ENCODE data around the gene COL15A1. TPM values are rescaled to one million over a fixed set of nuclear protein-coding genes. Genes with fewer than 3 reads are reported as not detected.
"Not testable (repeated sequence)": the region's sequence is repeated elsewhere in the genome, so short reads cannot be mapped to it uniquely, and the experiment has no call there.

COL15A1 gene
- total RNA-seq, 2 experiments from 2014 or later, result 0.20 to 0.42 TPM

DNA sequence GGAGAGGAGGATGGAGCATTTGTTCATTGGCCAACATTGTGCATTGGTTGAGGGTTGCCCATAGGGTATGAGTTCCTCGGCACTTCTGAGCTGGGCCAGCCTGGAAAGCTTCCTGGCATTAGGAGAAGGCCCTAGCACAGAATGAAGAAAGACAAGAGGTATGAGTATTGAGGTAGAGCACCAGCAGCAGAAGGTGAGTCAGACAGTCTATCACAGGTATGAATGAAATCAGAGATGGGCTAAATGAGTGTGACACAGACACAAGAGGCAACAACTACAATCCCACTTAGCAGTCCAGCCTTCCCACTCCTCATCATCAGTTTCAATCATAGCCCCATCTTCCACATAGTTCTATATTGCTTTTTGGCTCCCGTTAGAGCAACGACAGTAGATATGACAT is 135.8 kb downstream of the COL15A1 start:
- peaks cover 37% of the 10 kb centered on the region for H3K4me1 Mint-ChIP-seq
- peaks cover 2% of the 10 kb centered on the region for H3K27me3 Mint-ChIP-seq

DNA sequence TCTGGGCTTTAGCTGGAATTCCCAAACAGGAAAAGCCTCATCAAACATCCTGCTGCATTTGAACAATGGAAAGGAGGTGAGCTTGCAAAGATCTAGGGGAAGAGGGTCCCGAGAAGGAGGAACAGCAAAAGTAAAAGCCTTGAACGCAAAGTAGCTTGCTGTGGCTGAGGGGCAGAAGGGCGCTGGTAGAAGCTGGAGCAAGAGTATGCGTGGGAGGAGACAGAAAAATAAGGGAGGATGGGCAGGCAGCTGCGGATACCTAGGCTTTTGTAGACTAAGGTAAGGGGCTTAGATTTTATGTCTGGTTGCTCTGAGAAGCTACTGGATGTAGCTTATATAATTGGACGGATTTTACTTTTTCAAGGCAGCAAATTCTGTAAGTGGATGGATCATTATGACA is 139.3 kb downstream of the COL15A1 start:
- Mint-ChIP-seq H3K9me3 (peaks cover 4% of the 10 kb centered on the region), H3K36me3 (peaks cover 8% of the 10 kb centered on the region), H3K4me3 (no peak overlapping the region), H3K4me1 (peaks cover 29% of the 10 kb centered on the region), H3K27ac (peak overlapping the region; percentile 11), H3K27me3 (peaks cover 2% of the 10 kb centered on the region)
- no peak for DNase-seq
- ATAC-seq (ENCODE audit: low read depth), result no peak
- POLR2A ChIA-PET, result interaction anchor here (0.9 to 1.1 kb wide), 3 partner anchors 10 to 25 kb away, joined by 3 to 5 read pairs (median 3); partner anchors contain the start of gene TGFBR1

More for the DNA sequence above, 135.8 kb downstream of the COL15A1 start:
- ATAC-seq (ENCODE audit: low read depth) (no peak), DNase-seq (no peak)
- POLR2A ChIA-PET, result interaction anchor here (2.1 to 5.2 kb wide), 2 partner anchors 13 to 25 kb away, joined by 10 to 21 read pairs; partner anchors contain the start of gene TGFBR1
- peaks cover 4% of the 10 kb centered on the region for H3K9me3 Mint-ChIP-seq
- peak overlapping the region; percentile 27 for H3K27ac Mint-ChIP-seq
- H3K4me3 Mint-ChIP-seq, result no peak overlapping the region
- H3K36me3 Mint-ChIP-seq, result peaks cover 8% of the 10 kb centered on the region

DNA sequence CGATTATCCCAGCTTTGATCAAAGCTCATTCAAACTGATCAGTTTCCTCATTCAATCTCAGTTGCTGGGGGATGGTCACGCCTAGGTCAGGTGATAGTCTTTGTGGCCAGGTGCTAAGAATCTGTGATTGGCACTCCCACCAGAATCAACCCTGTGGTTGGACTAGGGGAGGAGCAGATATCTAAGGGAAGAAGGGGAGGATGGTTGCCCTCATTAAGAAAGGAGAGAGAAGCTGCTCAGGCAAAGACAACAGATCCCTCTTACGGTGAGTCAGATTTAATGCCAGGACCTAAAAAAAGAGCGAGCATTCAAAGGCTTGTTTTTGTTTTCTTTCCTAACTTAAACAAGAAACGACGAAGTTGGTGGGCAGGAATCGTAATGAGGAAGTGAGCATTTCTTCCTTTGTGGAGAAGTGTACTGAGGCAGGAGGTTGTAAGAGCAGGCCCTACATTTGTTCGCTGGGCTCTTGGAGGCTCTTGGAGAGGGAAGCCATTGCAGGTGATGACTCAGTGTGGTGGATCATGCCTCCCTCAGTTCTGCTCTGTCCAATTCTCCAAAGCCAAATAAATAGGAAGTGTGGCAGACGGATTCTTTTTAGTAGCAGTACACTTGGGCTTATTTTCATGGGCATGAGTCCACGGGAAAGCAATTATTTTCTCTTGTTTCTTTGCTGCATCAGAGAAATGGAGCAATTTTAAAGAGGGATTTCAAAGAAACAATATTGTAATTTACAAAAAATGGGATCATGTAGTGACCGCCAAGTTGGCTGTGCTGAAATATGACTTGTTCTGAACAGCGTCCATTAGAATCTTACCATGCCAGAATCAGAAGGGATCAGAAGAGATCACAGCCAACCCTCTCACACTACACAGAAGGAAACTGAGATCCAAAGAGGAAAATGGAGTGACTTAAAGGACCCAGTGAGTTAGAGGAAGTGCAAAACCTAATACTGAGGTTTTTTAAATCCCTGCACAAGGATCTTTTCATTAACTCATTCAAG is 142.5 kb downstream of the COL15A1 start:
- Mint-ChIP-seq H3K9me3 (peaks cover 9% of the 10 kb centered on the region), H3K4me3 (peak overlapping the region; percentile 12), H3K4me1 (peaks cover 34% of the 10 kb centered on the region), H3K27me3 (peaks cover 2% of the 10 kb centered on the region), H3K27ac (peak overlapping the region; percentile 26), H3K36me3 (peaks cover 24% of the 10 kb centered on the region)
- DNase-seq (no peak), ATAC-seq (ENCODE audit: low read depth) (no peak)
- POLR2A ChIA-PET, result interaction anchor here (1.0 to 2.0 kb wide), 3 partner anchors 9 to 27 kb away, joined by 3 to 6 read pairs (median 5); partner anchors contain the start of gene TGFBR1

DNA sequence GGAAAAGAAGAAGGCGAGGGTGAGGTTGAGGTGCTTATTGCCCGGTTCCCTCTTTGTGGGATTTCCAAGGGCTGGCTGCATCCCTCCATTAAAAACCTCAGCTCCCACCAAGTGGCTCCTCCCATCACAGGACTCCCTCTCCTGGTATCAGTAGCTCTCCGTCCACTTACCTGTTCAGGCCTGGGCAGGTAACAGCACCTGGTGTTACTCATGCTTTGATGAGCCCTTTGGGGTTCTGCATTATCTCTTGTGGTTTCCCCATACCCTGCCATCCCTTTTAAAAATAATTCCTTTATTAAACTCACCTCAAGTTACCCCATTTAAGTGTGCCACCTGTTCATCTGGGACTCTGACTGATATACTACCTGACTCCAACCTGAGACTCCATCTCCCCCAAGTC is 143.8 kb downstream of the COL15A1 start:
- Mint-ChIP-seq H3K4me3 (no peak overlapping the region), H3K4me1 (peaks cover 43% of the 10 kb centered on the region), H3K27me3 (no peaks in the 10 kb centered on the region), H3K27ac (no peak overlapping the region), H3K9me3 (peaks cover 9% of the 10 kb centered on the region), H3K36me3 (peaks cover 27% of the 10 kb centered on the region)
- DNase-seq (no peak), ATAC-seq (ENCODE audit: low read depth) (no peak)
- POLR2A ChIA-PET, result interaction anchor here (1.1 kb wide), 1 partner anchor 11 kb away, joined by 3 read pairs; no protein-coding TSS in a partner anchor

DNA sequence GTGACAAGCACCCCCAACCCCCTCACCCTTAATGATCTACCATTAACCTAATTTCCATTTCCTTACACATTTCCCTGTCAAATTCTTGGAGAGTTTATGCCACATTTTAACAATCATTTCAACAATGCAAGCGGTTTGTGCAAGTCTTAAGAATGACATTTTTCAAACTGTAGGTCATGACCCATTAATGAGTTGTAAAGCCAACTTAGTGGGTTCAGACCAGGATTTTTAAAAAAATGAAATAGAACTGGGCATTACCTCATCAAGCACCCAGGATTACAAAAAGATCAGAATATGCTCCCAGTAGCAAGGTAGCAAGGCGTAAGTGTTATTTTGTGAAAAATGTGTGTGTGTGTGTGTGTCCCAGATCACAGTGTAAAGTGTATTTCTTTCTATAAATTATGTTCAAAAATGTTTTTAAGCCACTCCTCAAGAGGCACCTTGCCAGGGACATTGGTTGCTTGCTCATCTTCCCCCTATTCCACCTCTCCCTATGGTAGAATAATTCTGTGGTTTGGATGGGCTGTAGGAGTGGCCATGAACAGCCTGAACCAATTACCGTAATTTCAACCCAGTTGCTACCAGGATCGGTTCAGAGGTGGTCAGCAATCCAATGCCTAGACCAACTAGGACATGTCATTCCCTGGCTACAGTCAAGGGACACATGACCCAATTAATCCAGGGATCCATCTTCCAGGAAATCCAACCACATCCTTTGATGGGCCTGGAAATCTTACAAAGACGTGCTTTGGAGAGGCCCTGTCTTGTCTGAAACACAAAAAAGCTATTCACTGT is 146.8 kb downstream of the COL15A1 start:
- POLR2A ChIA-PET, result interaction anchor here (0.6 to 5.3 kb wide), 3 partner anchors 14 to 17 kb away, joined by 3 to 85 read pairs (median 33); partner anchors contain the start of gene TGFBR1
- no peak overlapping the region for H3K4me3 Mint-ChIP-seq
- ATAC-seq (ENCODE audit: low read depth) (no peak), DNase-seq (no peak)
- no peaks in the 10 kb centered on the region for H3K27me3 Mint-ChIP-seq
- H3K36me3 Mint-ChIP-seq, result peaks cover 26% of the 10 kb centered on the region
- H3K27ac Mint-ChIP-seq, result peak overlapping the region; percentile 85
- H3K4me1 Mint-ChIP-seq, result peaks cover 59% of the 10 kb centered on the region
- H3K9me3 Mint-ChIP-seq, result peaks cover 9% of the 10 kb centered on the region

DNA sequence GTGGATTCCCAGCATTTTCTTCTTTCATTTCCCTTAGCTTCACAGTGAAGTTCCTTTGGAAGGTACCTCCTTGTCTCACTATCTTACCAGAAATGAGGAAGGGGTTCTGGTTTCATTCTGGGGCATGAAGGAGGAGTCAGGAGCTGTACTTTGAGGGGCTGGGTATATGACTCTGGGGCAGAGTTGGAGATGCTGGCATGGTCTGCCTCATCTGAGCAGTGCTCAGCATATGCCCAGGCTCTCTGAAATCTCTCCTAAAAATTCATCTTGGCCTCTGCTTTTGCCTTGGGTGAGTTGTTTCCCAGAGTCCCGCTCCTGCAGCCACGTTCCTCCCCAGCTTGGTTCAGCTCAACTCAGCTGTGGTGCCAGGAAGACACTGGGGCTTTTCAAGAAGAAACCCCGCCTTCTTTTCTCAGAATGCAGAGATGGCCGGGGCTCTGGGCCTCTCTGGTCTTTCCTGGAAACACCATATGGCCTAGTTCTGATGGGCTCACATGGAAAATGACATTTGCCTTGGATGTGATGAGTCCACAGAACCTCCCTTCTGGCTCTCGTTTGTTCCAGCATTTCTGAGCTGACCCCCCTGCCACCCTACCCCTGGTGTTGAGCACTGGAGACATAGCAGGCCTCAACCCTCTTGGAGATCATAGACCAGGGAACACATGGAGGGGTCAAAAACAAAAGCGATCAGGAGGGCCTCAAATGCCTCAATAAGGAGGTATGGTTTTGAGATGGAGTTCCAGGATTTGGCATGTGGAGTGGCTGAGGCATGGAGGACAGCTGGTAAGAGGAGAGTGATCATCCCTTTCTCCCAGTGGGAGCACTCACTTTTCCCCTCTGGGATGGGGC is 149.2 kb downstream of the COL15A1 start:
- peak overlapping the region; percentile 74 for H3K4me3 Mint-ChIP-seq
- H3K9me3 Mint-ChIP-seq, result peaks cover 9% of the 10 kb centered on the region
- H3K4me1 Mint-ChIP-seq, result peaks cover 63% of the 10 kb centered on the region
- H3K27ac Mint-ChIP-seq, result peak overlapping the region; percentile 93
- DNase-seq (peak; percentile 65), ATAC-seq (ENCODE audit: low read depth) (peak; percentile 83)
- POLR2A ChIA-PET, result interaction anchor here (0.6 to 5.3 kb wide), 14 partner anchors 10 to 91 kb away, joined by 3 to 85 read pairs (median 6); partner anchors contain the start of gene TGFBR1
- H3K27me3 Mint-ChIP-seq, result no peaks in the 10 kb centered on the region
- peaks cover 27% of the 10 kb centered on the region for H3K36me3 Mint-ChIP-seq

DNA sequence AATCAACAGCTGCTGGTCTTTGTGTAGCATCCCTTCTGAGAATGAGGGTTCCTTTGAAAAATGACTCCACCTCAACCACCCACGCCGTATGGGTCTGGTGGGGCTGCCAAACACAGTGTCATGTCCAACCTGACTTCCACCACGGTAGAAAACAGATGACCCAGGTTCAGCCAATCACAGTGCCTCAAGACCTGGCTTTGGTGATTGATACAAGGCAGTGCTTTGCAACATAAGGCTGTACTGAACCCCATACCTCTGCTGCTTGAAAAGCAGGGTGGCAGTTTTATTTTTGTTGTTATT is 149.7 kb downstream of the COL15A1 start:
- ATAC-seq (ENCODE audit: low read depth), result peak; percentile 85
- POLR2A ChIA-PET, result interaction anchor here (0.6 to 5.3 kb wide), 13 partner anchors 8 to 92 kb away, joined by 3 to 85 read pairs (median 5); partner anchors contain the start of gene TGFBR1
- Mint-ChIP-seq H3K4me3 (peak overlapping the region; percentile 74), H3K9me3 (peaks cover 8% of the 10 kb centered on the region), H3K36me3 (peaks cover 27% of the 10 kb centered on the region), H3K4me1 (peaks cover 61% of the 10 kb centered on the region), H3K27me3 (no peaks in the 10 kb centered on the region), H3K27ac (peak overlapping the region; percentile 93)
- peak; percentile 65 for DNase-seq

DNA sequence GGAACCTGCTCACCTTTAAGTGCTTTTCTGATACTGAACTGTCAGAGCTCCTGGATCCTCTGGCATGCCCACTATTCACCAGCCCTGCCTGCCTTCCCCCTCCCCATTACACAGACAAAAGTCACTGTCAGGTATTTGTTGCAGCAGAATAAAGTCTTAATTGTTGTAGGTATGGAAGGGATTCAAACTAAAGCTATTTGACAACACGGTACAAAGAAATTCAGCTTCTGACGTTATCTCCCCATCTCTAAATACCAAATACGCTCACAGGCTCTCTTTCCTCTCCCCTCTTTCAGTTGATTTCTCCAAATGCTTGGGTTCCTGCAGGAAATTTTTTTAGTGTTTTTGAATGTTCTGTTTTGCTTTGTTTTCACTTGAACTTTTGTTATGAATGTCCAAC is 151.9 kb downstream of the COL15A1 start:
- Mint-ChIP-seq H3K27ac (peak overlapping the region; percentile 7), H3K9me3 (peaks cover 8% of the 10 kb centered on the region), H3K4me3 (no peak overlapping the region), H3K36me3 (peaks cover 31% of the 10 kb centered on the region), H3K27me3 (no peaks in the 10 kb centered on the region), H3K4me1 (peaks cover 65% of the 10 kb centered on the region)
- POLR2A ChIA-PET, result interaction anchor here (0.7 to 5.3 kb wide), 2 partner anchors 9 to 46 kb away, joined by 3 to 85 read pairs; partner anchors contain the start of gene TGFBR1
- no peak for DNase-seq
- no peak for ATAC-seq (ENCODE audit: low read depth)

DNA sequence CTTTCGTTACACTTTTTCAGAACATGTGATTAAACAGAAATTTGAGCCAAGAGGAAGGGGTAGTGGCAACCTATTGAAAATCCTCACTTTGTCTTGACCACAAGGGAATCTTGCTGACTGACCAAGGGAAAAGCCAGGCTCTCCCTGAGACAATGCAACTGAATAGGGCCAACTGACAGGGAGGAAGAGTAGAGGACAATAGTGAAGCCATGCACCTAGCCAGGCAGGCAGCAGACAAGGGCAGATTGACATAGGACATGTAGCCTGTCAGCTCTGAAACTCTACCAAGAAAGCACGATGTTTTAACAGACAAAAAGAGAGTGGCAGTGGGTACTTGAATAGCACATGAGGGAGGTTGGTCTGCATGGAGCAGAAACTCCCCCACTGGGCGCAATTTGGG is 152.7 kb downstream of the COL15A1 start:
- no peak overlapping the region for H3K27ac Mint-ChIP-seq
- POLR2A ChIA-PET, result interaction anchor here (0.7 kb wide), 1 partner anchor 45 kb away, joined by 3 read pairs; no protein-coding TSS in a partner anchor
- ATAC-seq (ENCODE audit: low read depth) (no peak), DNase-seq (no peak)
- H3K9me3 Mint-ChIP-seq, result peaks cover 10% of the 10 kb centered on the region
- H3K36me3 Mint-ChIP-seq, result peaks cover 27% of the 10 kb centered on the region
- no peaks in the 10 kb centered on the region for H3K27me3 Mint-ChIP-seq
- H3K4me1 Mint-ChIP-seq, result peaks cover 63% of the 10 kb centered on the region
- H3K4me3 Mint-ChIP-seq, result no peak overlapping the region

DNA sequence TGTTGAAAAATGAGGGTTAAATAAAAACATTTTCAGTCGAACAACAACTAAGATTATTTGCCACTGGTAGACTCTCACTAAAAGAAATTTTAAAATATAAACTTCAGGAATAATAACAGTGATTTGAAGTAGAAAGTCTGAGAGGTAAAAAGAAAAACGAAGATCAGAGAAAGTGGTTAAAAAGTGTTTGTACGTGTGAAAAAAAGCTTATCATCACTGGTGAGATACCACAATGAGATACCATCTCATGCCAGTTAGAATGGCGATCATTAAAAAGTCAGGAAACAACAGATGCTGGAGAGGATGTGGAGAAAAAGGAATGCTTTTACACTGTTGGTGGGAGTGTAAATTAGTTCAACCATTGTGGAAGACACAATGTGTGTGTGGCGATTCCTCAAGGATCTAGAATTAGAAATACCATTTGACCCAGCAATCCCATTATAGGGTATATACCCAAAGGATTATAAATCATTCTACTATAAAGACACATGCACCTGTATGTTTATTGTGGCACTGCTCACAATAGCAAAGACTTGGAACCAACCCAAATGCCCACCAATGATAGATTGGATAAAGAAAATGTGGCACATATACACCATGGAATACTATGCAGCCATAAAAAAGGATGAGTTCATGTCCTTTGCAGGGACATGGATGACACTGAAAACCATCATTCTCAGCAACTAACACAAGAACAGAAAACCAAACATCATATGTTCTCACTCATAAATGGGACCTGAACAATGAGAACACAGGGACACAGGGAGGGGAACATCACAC is 156.3 kb downstream of the COL15A1 start:
- POLR2A ChIA-PET; DNase-seq; H3K27ac Mint-ChIP-seq; ATAC-seq (ENCODE audit: low read depth); H3K27me3 Mint-ChIP-seq; H3K4me3 Mint-ChIP-seq: not testable (repeated sequence)
- H3K36me3 Mint-ChIP-seq, result peaks cover 23% of the 10 kb centered on the region
- peaks cover 50% of the 10 kb centered on the region for H3K4me1 Mint-ChIP-seq
- H3K9me3 Mint-ChIP-seq, result peaks cover 11% of the 10 kb centered on the region

DNA sequence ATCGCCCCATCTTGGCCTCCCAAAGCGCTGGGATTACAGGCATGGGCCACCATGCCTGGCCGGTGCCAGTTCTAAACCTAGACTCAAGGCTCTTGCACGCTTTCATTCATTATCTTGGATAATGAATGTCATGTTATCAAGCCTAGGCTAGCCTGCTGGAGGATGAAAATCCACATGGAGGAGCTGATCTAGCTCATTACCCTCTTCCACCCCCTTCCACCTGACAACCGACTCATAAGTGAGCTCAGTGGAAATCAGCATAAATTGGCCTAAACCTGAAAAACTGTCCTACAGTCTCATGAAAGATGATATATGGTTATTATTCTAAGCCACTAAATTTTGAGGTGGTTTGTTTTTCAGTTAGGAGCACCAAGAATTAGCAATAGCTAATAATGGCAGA is 157.6 kb downstream of the COL15A1 start:
- POLR2A ChIA-PET, result no interaction called here
- Mint-ChIP-seq H3K27ac (no peak overlapping the region), H3K4me1 (peaks cover 42% of the 10 kb centered on the region), H3K36me3 (peaks cover 26% of the 10 kb centered on the region), H3K27me3 (no peaks in the 10 kb centered on the region), H3K9me3 (peaks cover 11% of the 10 kb centered on the region), H3K4me3 (no peak overlapping the region)
- no peak for ATAC-seq (ENCODE audit: low read depth)
- no peak for DNase-seq

DNA sequence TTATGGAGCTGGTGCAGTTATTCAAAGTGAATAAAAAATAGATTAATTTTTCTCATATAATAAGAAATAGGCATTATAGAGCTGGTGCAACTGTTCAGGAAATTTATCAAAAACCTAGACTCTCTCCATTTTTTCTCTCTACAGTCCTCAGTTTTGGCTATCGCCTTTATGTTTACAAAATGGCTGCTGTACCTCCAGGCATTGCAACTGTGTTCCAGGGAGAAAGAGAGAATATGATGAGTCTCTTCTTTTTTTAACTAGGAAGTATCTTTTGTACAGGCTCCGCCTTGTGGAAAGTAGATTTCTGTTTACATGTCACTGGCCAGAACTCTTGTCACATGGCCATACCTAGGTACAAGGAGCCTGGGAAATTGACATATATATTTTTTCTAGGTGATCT is 158.1 kb downstream of the COL15A1 start:
- H3K4me1 Mint-ChIP-seq, result peaks cover 39% of the 10 kb centered on the region

More for the DNA sequence above, 158.1 kb downstream of the COL15A1 start:
- DNase-seq (no peak), ATAC-seq (ENCODE audit: low read depth) (no peak)
- peaks cover 11% of the 10 kb centered on the region for H3K9me3 Mint-ChIP-seq
- POLR2A ChIA-PET, result no interaction called here
- H3K27me3 Mint-ChIP-seq, result no peaks in the 10 kb centered on the region
- H3K4me3 Mint-ChIP-seq, result no peak overlapping the region
- H3K27ac Mint-ChIP-seq, result no peak overlapping the region
- H3K36me3 Mint-ChIP-seq, result peaks cover 26% of the 10 kb centered on the region

All from activated naive CD8-positive, alpha-beta T cell treated with anti-CD3 and anti-CD28 coated beads, Interleukin-2, amount 10 ng/mL, durations not matched to agents 7 days and 5 days (primary cell).